GM12874 (cell line): ENCODE data around the gene TTC32.

Experiments used
- TF ChIP-seq, protein P1 (sequence below): IDR thresholded peaks from 2 replicates; pipeline ENCODE4 v1.5.1; 2011; ENCODE audit warnings: low read depth, mild to moderate bottlenecking, control low read depth, low read length, moderate library complexity; ENCODE audit not compliant: insufficient read depth

The TTC32 gene

DNA sequence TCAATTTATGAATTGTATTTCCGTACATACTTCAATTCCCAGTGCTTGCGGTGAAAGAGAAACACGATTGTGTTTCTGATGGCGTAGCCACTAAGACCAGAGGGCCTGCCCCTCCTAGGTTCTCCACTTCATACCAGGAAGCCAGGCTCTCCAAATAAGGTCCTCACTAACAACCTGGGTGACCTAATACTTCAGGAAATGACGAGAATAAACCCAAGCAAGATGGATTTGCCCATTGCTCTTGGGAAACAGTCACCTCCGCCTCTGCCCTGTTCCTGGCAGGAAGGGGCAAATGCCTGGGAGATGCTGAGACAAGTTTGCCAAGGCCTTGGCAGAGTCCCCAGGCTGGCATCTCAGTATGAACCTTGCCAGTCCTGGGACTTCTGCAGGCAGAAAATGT, 41.8 kb downstream of the TTC32 start:
- TF ChIP-seq, protein P1, sequence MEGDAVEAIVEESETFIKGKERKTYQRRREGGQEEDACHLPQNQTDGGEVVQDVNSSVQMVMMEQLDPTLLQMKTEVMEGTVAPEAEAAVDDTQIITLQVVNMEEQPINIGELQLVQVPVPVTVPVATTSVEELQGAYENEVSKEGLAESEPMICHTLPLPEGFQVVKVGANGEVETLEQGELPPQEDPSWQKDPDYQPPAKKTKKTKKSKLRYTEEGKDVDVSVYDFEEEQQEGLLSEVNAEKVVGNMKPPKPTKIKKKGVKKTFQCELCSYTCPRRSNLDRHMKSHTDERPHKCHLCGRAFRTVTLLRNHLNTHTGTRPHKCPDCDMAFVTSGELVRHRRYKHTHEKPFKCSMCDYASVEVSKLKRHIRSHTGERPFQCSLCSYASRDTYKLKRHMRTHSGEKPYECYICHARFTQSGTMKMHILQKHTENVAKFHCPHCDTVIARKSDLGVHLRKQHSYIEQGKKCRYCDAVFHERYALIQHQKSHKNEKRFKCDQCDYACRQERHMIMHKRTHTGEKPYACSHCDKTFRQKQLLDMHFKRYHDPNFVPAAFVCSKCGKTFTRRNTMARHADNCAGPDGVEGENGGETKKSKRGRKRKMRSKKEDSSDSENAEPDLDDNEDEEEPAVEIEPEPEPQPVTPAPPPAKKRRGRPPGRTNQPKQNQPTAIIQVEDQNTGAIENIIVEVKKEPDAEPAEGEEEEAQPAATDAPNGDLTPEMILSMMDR = no peak

DNA sequence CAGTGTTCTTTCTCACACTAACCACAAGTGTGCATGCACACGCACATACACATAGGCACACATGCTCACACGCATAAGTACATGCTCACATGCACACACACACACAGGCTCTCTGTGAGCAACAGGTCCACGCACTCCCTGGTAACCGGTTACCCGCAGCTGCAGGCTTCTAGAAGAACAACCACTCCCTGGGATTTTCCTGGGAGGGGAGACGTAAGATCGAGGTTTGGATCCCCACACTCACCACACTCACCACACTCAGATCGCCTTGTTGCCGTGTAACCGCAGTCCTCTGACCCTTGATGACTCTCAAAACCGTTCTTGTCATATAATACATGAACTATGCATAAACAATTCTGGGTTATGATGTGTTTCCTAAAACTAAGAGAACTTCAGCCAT, 42.2 kb downstream of the TTC32 start:
- TF ChIP-seq, protein P1 = no peak

DNA sequence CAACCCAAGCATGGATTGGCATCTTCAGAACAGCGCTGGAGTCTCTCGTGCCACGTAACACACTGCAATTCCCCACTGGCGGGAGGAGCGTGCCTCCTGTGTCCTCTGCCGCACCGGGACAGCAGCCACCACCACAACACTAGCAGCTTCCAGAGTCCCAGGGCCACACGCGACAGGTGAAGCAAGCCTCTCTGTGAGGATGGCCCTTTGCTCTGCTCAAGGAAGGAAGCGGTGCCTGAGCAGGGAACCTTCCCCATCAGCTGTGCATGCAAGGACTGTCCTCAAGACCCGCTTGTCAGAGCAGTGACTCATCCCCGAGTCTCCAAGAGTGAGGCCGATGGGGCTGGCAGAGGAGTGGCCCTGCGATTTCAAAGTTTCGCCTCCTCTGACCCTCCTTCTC, 44.0 kb downstream of the TTC32 start:
- TF ChIP-seq, protein P1 = no peak

DNA sequence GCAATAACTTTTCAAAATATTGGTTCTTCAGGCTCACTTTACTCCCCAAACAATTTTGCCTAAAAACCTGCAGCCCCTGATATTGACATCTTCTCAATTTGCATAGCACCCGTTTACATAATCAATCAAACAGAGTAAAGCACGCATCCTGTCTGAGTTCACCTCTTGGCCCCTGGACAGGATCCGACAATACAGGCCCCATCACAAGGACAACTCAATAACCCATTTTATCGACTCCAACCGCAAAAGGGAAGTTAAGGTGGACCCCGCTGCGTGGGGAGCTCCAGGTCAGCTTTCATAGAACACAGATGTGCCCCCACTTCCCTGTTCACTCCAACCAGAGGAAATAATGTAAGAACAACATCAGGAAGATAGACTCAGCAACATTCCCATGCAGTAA, 44.7 kb downstream of the TTC32 start:
- TF ChIP-seq, protein P1 = no peak

DNA sequence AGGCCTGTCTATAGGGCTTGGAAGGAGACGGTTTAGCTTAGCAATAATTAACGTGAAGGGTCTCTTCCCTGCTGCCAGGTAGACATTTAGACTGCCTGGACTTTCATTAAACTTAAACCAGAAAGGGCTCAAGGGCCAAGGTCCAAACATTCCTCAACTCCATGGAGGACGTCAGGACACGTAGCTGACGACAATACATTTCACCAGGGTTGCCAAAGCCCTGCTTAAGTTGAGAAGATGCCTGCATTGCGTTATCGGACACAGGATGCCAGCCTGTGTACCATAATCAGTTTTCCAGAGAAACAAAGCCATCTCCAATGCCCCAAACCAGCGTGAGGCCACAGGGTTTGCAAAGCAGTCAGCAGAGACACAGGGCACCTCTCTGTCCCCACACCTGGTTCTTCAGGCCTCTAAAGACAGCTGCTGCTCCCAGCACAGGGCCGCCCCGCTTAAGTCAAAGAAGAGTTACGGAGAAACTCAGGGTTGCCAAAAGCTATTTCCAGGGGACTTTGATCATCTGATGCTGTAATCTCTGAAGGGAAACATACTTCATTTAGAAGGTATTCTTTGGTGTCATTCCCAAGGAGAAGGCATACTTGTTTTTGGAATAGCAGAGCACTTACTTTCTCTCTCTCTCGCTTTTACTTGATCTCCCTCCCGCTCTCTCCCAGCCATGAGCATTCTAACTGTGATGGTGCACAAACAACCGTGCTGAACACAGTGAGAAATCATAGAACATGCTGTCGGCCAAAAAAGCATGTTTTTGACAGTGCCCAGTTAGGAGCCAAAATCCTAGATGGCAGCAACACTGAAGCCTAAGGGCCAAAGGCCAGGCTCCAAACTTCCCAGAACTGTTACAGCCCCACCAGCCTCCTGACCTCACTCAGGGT, 46.0 kb downstream of the TTC32 start:
- TF ChIP-seq, protein P1 = no peak

DNA sequence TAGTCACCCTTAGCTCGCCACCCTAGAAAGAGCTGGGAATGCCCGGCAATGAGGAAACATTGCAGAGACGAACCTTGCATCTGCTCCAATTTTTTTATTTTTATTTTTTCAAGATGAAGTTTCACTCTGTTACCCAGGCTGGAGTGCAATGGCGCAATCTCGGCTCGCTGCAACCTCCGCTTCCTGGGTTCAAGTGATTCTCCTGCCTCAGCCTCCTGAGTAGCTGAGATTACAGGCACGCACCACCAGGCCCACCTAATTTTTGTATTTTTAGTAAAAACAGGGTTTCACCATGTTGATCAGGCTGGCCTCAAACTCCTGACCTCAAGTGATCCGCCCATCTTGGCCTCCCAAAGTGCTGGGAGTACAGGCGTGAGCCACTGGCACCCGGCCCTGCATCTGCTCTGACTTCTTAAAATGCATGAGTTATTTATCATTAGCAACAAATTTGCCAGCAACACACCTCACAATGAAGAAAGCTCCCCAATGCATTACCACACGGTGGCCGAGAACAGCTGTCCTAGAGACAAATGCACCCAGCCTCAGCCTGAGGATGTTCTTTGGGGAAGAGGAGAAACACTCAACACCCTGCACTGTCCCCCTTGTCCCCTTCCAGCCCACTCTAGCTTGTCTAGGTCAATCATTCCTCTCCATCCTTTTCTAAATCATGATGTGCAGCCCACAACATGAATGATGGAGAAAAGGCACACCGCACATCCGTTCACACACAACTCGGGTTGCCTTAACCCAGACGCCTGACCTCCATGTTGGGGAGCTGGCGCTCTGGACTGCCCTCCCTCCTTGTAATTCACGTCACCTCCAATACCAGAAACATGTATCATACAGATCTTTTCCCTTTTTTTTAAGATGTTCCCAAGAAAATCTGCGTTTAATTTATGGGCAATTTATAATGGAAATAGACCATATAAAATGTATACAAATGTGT, 46.9 kb downstream of the TTC32 start:
- TF ChIP-seq, protein P1 = no peak

DNA sequence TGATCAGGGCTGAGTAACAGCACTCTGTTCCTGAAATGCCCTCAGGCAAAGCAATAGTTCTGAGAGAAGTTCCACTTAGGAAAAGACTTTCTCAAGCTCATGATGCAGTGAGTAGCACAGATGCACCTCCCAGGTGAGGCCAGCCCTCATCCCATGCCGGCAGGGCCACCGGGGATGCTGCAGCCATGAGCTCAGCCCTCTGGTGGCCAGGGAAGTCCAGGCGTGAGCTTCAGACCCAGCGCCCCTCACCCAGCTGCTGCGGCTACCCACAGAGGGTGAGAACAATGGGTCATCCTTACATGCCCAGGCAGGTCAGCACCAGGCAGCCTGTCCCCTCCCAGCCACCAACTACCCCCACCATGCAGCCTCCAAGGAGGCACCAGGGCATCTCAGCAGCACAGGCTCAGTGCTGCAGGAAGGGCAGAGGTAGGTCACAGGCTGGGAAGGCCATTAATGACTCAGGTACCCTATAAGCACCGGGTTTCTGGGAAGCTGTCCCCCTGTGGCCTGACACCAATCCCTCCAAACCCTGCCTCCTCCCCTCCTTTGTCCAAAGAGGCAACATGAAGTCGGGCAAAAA, 50.6 kb downstream of the TTC32 start:
- TF ChIP-seq, protein P1 = no peak
